Liver (tissue), 3 donors: ENCODE data around the gene ZNF626.

Experiments used
- CTCF ChIP-seq: fragments of 150-350 bp; IDR thresholded peaks from 2 replicates; pipeline ENCODE4 v1.5.1; 2017; ENCODE audit warnings: improper control_type of control experiment, low read depth, low read length; ENCODE audit not compliant: missing input control
- GABPA ChIP-seq, 2 donors: IDR thresholded peaks in 1 of 2; conservative IDR thresholded peaks in 1 of 2; 2 replicates each; pipeline ENCODE4 v1.6.1; 2016; ENCODE audit warnings: antibody characterized with exemption in 2 of 2, mild to moderate bottlenecking in 1 of 2, moderate library complexity in 1 of 2
- JUND ChIP-seq, 2 donors: IDR thresholded peaks; 2 replicates each; pipeline ENCODE4 v1.6.1; 2016; ENCODE audit warnings: antibody characterized with exemption in 2 of 2
- MAX ChIP-seq: IDR thresholded peaks from 2 replicates; pipeline ENCODE4 v1.6.1; 2016; ENCODE audit warnings: antibody characterized with exemption
- REST ChIP-seq: IDR thresholded peaks from 2 replicates; pipeline ENCODE4 v1.6.1; 2016; ENCODE audit warnings: antibody characterized with exemption, mild to moderate bottlenecking
- RXRA ChIP-seq, 2 donors: IDR thresholded peaks; 2 replicates each; pipeline ENCODE4 v1.6.1; 2017 to 2018; ENCODE audit warnings: antibody characterized with exemption in 2 of 2, mild to moderate bottlenecking in 1 of 2
- YY1 ChIP-seq: IDR thresholded peaks from 2 replicates; pipeline ENCODE4 v1.6.1; 2016; ENCODE audit warnings: antibody characterized with exemption, mild to moderate bottlenecking
- ZBTB33 ChIP-seq: IDR thresholded peaks from 2 replicates; pipeline ENCODE4 v1.6.1; 2016; ENCODE audit warnings: antibody characterized with exemption
- donor health status: healthy.
- donor health status: healthy.

GRCh38 chr19:20661150-20661819 is at the start of gene ZNF626:
- TF ChIP-seq CTCF (no peak), MAX (no peak), JUND (IDR thresholded peaks at IDR 0.05) (no peak), YY1 (peak; percentile 79), GABPA (IDR thresholded peaks at IDR 0.05 in 1 of 2, conservative IDR thresholded peaks at IDR 0.05 in 1 of 2) (peak in 1 of 2 donors; percentile 84), RXRA (IDR thresholded peaks at IDR 0.05) (no peak), ZBTB33 (no peak), REST (peak; percentile 41)
